BE2C (cell line): ENCODE results near the gene TRPT1.
A peak's percentile ranks its signal among the peaks of the same experiment; 100 is the strongest.

Source experiments
- DNase-seq: peaks from one replicate; pipeline ENCODE4 v3.0.0-alpha.2; 2020
- H3K27me3 ChIP-seq: fragments of 250-450 bp; sonication (Bioruptor Pico); 2 replicates; pipeline ENCODE4 v1.5.1; 2020; ENCODE audit warnings: mild to moderate bottlenecking
- H3K36me3 ChIP-seq: fragments of 250-450 bp; sonication (Bioruptor Pico); 2 replicates; pipeline ENCODE4 v1.5.1; 2020; ENCODE audit warnings: mild to moderate bottlenecking
- H3K4me1 ChIP-seq: fragments of 250-450 bp; sonication (Bioruptor Pico); 2 replicates; pipeline ENCODE4 v1.5.1; 2020
- H3K4me3 ChIP-seq: 2 replicates; pipeline ENCODE4 v1.5.1; 2011; ENCODE audit warnings: low read depth, low read length
- H3K9me3 ChIP-seq: fragments of 250-450 bp; sonication (Bioruptor Pico); 2 replicates; pipeline ENCODE4 v1.5.1; 2020
- CTCF ChIP-seq: IDR thresholded peaks from 2 replicates; pipeline ENCODE4 v1.5.1; 2012; ENCODE audit warnings: mild to moderate bottlenecking, low read depth, low read length

TRPT1 gene

GRCh38 chr11:64253043-64253442, 27.1 kb upstream of the TRPT1 start:
- DNase-seq: no peak
- Histone ChIP-seq H3K9me3 (no peaks in the 10 kb centered on the region), H3K27me3 (no peaks in the 10 kb centered on the region), H3K36me3 (no peaks in the 10 kb centered on the region), H3K4me1 (no peaks in the 10 kb centered on the region), H3K4me3 (no peak overlapping the region)
- TF ChIP-seq CTCF: no peak

GRCh38 chr11:64252003-64252872, 26.3 kb upstream of the TRPT1 start:
- H3K9me3 ChIP-seq: no peaks in the 10 kb centered on the region
- TF ChIP-seq CTCF: peak; percentile 20
- peak overlapping the region; percentile 70 for H3K4me3 ChIP-seq
- no peaks in the 10 kb centered on the region for H3K36me3 ChIP-seq
- DNase-seq: no peak
- H3K27me3 ChIP-seq: no peaks in the 10 kb centered on the region
- H3K4me1 ChIP-seq: no peaks in the 10 kb centered on the region; the same call in 1 of the 2 replicates

DNA sequence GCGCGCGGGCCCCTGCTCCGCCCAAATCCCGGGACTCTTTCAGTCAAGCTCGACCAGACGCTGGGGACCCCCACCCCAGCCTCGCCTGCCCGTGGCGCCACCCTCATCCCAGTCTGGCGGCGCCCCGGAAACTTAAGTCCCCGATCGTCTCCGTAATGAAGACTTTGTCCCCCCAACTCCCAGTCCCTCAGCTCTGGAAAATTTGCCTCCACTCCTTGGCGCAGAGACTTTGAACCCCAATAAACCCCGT, 25.7 kb upstream of the TRPT1 start:
- H3K27me3 ChIP-seq: no peaks in the 10 kb centered on the region
- no peak for DNase-seq
- no peaks in the 10 kb centered on the region; the same call in 1 of the 2 replicates for H3K4me1 ChIP-seq

DNA sequence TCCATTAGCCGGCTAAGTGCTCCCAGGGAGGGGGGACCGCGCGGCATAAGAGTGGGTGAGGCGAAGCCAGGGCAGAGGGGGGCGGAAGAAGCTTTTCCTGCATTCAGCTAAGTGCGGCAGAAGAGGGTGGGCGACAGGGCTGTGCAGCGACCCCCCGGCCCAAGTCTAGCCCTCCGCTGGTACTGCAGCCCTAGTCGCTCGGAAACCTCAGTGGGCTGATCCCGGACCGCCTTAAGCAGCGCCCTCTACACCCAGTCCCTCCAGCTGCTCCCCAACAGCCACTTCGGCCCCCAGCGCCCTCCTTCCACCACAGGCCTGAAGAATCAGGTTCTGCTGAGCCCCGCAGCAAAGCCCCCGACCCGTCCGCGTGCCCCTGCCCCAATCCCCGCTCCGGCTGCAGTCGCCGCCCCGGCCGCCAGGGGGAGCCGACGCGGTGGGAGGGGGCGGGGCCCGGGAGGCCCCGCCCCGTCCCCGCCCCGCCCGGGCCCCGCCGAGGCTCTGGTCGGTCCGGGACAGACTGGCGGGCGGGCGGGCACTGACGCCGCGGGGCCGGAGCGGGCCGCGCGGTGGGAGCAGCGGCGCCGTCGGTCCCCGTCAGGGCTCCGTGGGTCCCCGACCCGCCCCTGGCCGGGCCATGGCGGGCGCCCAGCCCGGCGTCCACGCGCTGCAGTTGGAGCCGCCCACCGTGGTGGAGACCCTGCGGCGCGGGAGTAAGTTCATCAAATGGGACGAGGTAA, 25.2 kb upstream of the TRPT1 start, which contains the start of gene PLCB3:
PLCB3 (plus strand) TSS at position 515 of the 737 bp plus-strand sequence; CDS start at position 635, 120 bp downstream.
- H3K4me1 ChIP-seq: no peaks in the 10 kb centered on the region; the same call in 1 of the 2 replicates
- DNase-seq: peak; percentile 55
- H3K9me3 ChIP-seq: no peaks in the 10 kb centered on the region
- no peaks in the 10 kb centered on the region for H3K36me3 ChIP-seq
- peak within 1 kb of the TSS; percentile 70 for H3K4me3 ChIP-seq
- no peaks in the 10 kb centered on the region for H3K27me3 ChIP-seq
- TF ChIP-seq CTCF: peak; percentile 32; the same call in 1 of the 2 replicates

More for the DNA sequence above, 25.7 kb upstream of the TRPT1 start:
- peak overlapping the region; percentile 70 for H3K4me3 ChIP-seq
- TF ChIP-seq CTCF: no peak
- H3K9me3 ChIP-seq: no peaks in the 10 kb centered on the region
- H3K36me3 ChIP-seq: no peaks in the 10 kb centered on the region

DNA sequence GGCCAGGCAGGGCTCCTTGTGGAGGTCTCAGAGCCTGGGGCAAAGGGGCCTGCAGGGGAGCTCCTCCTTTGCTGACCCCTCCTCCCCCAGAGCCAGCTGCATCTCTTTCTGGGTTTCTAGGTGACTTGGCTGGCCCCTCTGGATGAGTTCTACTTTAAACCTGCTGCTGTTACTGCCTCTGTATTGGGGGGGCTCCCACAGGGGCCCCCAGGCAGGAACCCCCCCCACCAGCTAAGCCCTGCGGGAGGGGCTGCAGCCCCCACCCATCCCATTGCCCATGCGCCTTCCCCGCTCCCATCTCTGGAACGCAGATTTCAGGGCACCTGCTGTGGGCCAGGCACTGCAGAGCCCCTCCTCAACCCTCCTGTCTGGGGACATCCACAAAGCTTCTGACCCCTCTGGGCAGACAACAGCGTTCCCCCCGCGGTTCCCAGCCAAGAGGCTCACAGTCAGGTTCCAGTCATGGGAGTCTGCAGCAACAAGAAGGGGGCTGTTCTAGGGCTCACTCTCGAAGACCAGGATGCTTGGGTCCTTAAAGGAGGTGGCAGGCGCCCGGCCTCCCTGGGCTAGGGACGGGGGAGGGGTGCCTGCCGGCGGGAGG, 24.5 kb upstream of the TRPT1 start:
- peak overlapping the region; percentile 49 for H3K4me3 ChIP-seq
- no peaks in the 10 kb centered on the region for H3K9me3 ChIP-seq
- H3K27me3 ChIP-seq: no peaks in the 10 kb centered on the region
- H3K36me3 ChIP-seq: no peaks in the 10 kb centered on the region
- no peaks in the 10 kb centered on the region; the same call in 1 of the 2 replicates for H3K4me1 ChIP-seq
- DNase-seq: no peak
- no peak for TF ChIP-seq CTCF
